Measurements from ENCODE around the gene TRIM3. TPM values are rescaled to one million over a fixed set of nuclear protein-coding genes. Genes with fewer than 3 reads are reported as not detected.

TRIM3 gene
- total and polyA plus RNA-seq, 2 of the 8 experiments (the other 6 are each of a cell fraction or from before 2014, with no cell fraction given) = 10.7 to 14.3 TPM

DNA sequence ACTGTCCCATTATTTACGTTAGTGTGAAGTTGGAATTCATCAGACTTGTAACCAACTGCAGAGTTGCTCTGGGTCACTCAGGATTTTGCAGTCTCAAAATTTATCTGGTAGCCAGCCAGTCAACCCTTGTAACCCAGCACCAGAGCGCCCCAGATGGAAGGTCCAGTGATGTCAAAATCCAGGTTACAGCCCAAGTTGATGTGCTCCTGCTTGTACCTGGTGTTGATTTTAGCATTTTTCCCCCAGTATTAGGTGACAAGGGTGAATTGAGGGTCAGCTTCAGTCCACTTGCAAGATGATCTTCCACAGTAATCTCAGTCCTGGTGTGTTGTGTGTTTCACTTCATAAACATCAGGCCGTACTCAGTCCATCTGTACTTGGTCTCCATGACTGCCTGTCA, 15.1 kb upstream of the TRIM3 start:
- no peak overlapping the region for H3K14ac ChIP-seq (ENCODE audit: insufficient read length)
- no peak overlapping the region for H2BK120ac ChIP-seq (replicated peaks; ENCODE audit: low read depth, low read length)
- H2AK5ac ChIP-seq (ENCODE audit: low read depth, low read length) = no peak overlapping the region
- H3K36me3 ChIP-seq (ENCODE audit: control insufficient read depth in 2 of 4, insufficient read depth in 4 of 4, low read length in 3 of 4) = peaks cover 4 to 33% (median 19%) of the 10 kb centered on the region in 4 experiments; a peak in 7 of 8 replicates
- H4K91ac ChIP-seq (replicated peaks; ENCODE audit: insufficient read length, low read length) = no peak overlapping the region
- H3K18ac ChIP-seq (ENCODE audit: extremely low read depth, low read length) = no peak overlapping the region
- WGBS, 2 experiments (ENCODE audit: extremely low coverage in 1 of 2, insufficient coverage in 1 of 2, insufficient read length in 1 of 2, insufficient replicate concordance in 2 of 2, low coverage in 1 of 2, low lambda C conversion rate in 2 of 2, missing lambda C conversion rate in 1 of 2) = 96% methylated on average over 3 of the region's 3 CpGs; no CpG with 5 or more reads in 1 of the 2 experiments
- no peak overlapping the region for H3K4ac ChIP-seq (replicated peaks; ENCODE audit: insufficient read length, low read depth, low read length)
- H3K79me2 ChIP-seq (ENCODE audit: control insufficient read depth in 1 of 2, insufficient read depth in 2 of 2, low read length in 2 of 2) = no peaks in the 10 kb centered on the region
- H3K4me1 ChIP-seq (replicated peaks in 1 of 4; ENCODE audit: control insufficient read depth in 3 of 4, insufficient read depth in 4 of 4, low read length in 3 of 4) = no peaks in the 10 kb centered on the region
- no peak overlapping the region for H2BK5ac ChIP-seq (ENCODE audit: low read depth, low read length)
- H3K4me2 ChIP-seq (ENCODE audit: insufficient read depth in 1 of 2, low read depth in 2 of 2, low read length in 2 of 2) = no peak overlapping the region
- H4K8ac ChIP-seq (ENCODE audit: extremely low read depth, insufficient read depth, low read length) = no peak overlapping the region
- DNase-seq (ENCODE audit: low read depth in 1 of 2, low spot score in 2 of 2) = no peak
- H2BK20ac ChIP-seq (ENCODE audit: low read length) = no peak overlapping the region
- no peak overlapping the region for H2BK12ac ChIP-seq (ENCODE audit: low read depth, low read length)
- H3K23ac ChIP-seq (ENCODE audit: insufficient read length) = no peak overlapping the region
- no peak overlapping the region for H2BK15ac ChIP-seq (ENCODE audit: low read length)
- H3K9me3 ChIP-seq (ENCODE audit: insufficient read depth in 2 of 2, low read depth in 1 of 2, low read length in 1 of 2) = no peaks in the 10 kb centered on the region
- H2AFZ ChIP-seq (ENCODE audit: low read length) = no peak overlapping the region
- no peak overlapping the region for H3K27ac ChIP-seq (ENCODE audit: low read depth, low read length)
- no peaks in the 10 kb centered on the region for H3K27me3 ChIP-seq (replicated peaks in 1 of 4; ENCODE audit: control insufficient read depth in 3 of 4, extremely low read depth in 1 of 4, insufficient read depth in 3 of 4, low read length in 3 of 4)
- H3K79me1 ChIP-seq (ENCODE audit: low read depth, low read length) = no peaks in the 10 kb centered on the region
- H4K20me1 ChIP-seq (replicated peaks in 1 of 2; ENCODE audit: control insufficient read depth in 1 of 2, insufficient read depth in 2 of 2, low read length in 2 of 2) = peaks cover 0 to 7% of the 10 kb centered on the region in 2 experiments
- no peak for FAIRE-seq
- H3K56ac ChIP-seq (replicated peaks; ENCODE audit: insufficient read length, low read depth, low read length) = no peak overlapping the region
- no peak overlapping the region for H4K5ac ChIP-seq (ENCODE audit: insufficient read length, low read depth, low read length)
- POLR2A ChIA-PET (ENCODE audit: partially characterized antibody) = interaction anchor here (1.1 to 2.8 kb wide), 6 partner anchors 10 to 169 kb away, joined by 3 to 8 read pairs (median 4); partner anchors contain the start of gene CAVIN3
- H3K23me2 ChIP-seq (ENCODE audit: low read depth, low read length) = no peaks in the 10 kb centered on the region
- CTCF ChIA-PET (ENCODE audit: partially characterized antibody) = interaction anchor here (0.8 to 2.3 kb wide), 5 partner anchors 8 to 45 kb away, joined by 3 to 6 read pairs (median 5); partner anchors contain the start of gene DNHD1
- no peak overlapping the region for H3K4me3 ChIP-seq (ENCODE audit: extremely low read depth in 1 of 4, insufficient read depth in 2 of 4, low read depth in 3 of 4, low read length in 4 of 4)
- no peak overlapping the region for H3K9ac ChIP-seq (replicated peaks in 1 of 4; ENCODE audit: extremely low read depth in 1 of 4, low read depth in 3 of 4, low read length in 3 of 4)
- TF ChIP-seq TEAD4 (IDR thresholded peaks at IDR 0.05; ENCODE audit: low read depth, low read length) (no peak), EGR1 (IDR thresholded peaks at IDR 0.05; ENCODE audit: borderline replicate concordance, low read depth, low read length) (no peak), CEBPB (IDR thresholded peaks at IDR 0.05; ENCODE audit: low read depth, low read length) (no peak), GTF2F1 (IDR thresholded peaks at IDR 0.05; ENCODE audit: borderline replicate concordance, low read depth, low read length) (no peak), SP1 (IDR thresholded peaks at IDR 0.05; ENCODE audit: low read depth, low read length) (no peak)
- TF ChIP-seq, protein P1, sequence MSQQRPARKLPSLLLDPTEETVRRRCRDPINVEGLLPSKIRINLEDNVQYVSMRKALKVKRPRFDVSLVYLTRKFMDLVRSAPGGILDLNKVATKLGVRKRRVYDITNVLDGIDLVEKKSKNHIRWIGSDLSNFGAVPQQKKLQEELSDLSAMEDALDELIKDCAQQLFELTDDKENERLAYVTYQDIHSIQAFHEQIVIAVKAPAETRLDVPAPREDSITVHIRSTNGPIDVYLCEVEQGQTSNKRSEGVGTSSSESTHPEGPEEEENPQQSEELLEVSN (IDR thresholded peaks at IDR 0.05) = no peak

Measured in H1 (cell line).